Astrocyte of the spinal cord (primary cell): ENCODE measurements around the gene TMEM242.
A peak's percentile ranks its signal among the peaks of the same experiment; 100 is the strongest.
"Not testable (repeated sequence)": the region's sequence is repeated elsewhere in the genome, so short reads cannot be mapped to it uniquely, and the experiment has no call there.

Experiments
- DNase-seq: peaks from one replicate; pipeline ENCODE4 v3.0.0; 2011; ENCODE audit warnings: low read depth, low spot score
- H3K4me3 ChIP-seq: 2 replicates; pipeline ENCODE4 v1.5.1; 2011; ENCODE audit warnings: low read depth, mild to moderate bottlenecking, low read length, moderate library complexity
- in situ Hi-C: cut with HindIII; loops from 2 replicates; pipeline ENCODE4 v1.10.0; 2017; ENCODE audit warnings: low sequenced_read_pairs
- TF ChIP-seq, protein P1 (sequence below): IDR thresholded peaks from 2 replicates; pipeline ENCODE4 v1.5.1; 2012; ENCODE audit warnings: low read depth, mild to moderate bottlenecking, low read length, inconsistent platforms

The TMEM242 gene

DNA sequence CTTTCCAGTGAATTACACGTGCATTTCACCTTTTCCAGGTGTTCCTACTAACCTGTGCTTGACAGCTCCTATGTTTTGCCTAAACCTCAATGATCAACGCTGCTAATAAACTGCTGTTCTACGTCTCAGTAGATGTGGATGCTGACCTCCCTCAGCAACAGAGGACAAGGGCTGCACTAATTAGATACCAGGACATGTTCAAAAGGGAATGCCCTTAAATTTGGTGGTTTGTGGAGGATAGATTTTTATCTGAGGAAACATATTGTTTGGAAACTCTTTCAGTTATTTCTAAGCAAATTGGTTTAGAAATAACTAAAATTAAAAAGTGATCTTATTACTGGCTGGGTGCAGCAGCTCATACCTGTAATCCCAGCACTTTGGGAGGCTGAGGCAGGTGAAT lies 38.6 kb upstream of the TMEM242 start:
- no peak for DNase-seq
- H3K4me3 ChIP-seq = no peak overlapping the region
- in situ Hi-C loops = no loop called here
- TF ChIP-seq, protein P1, sequence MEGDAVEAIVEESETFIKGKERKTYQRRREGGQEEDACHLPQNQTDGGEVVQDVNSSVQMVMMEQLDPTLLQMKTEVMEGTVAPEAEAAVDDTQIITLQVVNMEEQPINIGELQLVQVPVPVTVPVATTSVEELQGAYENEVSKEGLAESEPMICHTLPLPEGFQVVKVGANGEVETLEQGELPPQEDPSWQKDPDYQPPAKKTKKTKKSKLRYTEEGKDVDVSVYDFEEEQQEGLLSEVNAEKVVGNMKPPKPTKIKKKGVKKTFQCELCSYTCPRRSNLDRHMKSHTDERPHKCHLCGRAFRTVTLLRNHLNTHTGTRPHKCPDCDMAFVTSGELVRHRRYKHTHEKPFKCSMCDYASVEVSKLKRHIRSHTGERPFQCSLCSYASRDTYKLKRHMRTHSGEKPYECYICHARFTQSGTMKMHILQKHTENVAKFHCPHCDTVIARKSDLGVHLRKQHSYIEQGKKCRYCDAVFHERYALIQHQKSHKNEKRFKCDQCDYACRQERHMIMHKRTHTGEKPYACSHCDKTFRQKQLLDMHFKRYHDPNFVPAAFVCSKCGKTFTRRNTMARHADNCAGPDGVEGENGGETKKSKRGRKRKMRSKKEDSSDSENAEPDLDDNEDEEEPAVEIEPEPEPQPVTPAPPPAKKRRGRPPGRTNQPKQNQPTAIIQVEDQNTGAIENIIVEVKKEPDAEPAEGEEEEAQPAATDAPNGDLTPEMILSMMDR = no peak

DNA sequence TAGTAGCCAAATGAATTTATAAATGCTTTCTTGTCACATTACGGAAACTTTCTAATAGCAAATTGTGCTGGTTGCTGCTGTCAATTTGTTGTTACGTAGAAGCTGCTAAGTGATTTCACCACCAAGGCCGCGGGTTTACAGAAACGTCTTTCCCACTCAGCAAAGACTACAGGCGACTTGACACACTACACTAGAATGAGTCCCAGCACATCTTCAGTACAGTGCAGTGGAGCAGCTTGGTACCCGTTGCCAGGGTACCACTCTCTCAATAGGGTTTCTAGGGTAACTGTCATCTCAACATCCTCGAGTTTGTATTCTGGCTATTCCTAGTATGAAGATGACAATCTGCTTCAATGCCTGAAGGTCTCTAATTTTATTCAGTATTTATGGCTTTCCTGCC lies 35.0 kb upstream of the TMEM242 start:
- no peak overlapping the region for H3K4me3 ChIP-seq

DNA sequence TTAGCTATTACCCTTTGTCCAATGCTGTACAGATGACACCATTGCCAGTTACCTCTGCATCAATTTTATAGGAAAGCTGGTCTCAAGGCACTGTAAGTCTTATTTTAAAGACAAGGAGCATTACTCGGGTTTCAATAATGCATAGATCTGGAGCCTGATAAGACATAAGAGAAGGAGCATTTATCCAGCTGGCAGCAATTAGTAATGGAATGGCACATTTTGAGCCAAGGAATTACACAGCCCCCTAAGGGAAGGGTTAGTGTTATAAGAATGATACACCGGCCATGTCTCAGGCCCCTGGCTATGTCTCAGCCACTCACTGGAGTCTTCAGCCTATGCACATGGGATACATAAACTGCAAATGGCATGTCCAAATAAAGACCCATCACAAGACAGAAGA lies 23.1 kb upstream of the TMEM242 start:
- in situ Hi-C loops = no loop called here
- DNase-seq = no peak
- TF ChIP-seq, protein P1 = no peak
- no peak overlapping the region for H3K4me3 ChIP-seq

More for the DNA sequence above, 35.0 kb upstream of the TMEM242 start:
- TF ChIP-seq, protein P1 = no peak
- no peak for DNase-seq
- in situ Hi-C loops = no loop called here

DNA sequence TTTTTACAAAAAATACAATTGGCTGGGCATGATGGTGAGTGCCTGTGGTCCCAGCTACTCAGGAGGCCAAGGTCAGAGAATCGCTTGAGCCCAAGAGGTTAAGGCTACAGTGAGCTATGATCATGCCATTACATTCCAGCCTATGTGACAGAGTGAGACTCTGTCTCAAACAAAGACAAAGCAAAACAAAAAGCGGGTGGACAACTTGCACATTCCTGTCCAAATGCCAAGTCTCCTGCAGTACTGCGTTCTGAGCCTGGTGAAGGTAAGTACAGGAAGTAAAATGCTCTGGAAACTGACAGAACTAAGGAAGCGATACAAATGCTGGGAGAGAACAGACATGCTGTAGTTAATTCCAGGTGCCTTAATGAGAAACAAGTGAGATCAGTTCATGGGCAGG lies 20.4 kb upstream of the TMEM242 start:
- no peak overlapping the region for H3K4me3 ChIP-seq
- in situ Hi-C loops = no loop called here
- TF ChIP-seq, protein P1 = no peak
- no peak for DNase-seq

DNA sequence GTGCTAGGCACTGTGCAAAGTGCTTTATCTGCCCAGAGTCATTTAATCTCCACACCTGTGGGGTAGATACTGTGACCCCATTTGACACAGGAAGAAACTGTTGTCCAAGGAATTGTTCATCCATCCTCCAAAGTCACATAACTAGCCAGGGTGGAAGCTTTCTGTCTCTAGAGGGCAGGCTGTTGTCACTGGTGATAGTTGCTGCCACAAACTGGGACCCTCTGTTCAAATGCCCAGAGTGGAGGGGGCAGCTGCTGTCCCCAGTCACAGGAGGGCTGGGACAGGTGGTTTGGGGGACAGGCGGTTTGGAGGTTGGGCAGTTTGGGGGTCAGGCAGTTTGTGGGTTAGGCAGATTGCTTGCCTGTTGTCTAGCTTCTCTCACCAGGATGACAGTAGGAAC lies 16.1 kb upstream of the TMEM242 start:
- in situ Hi-C loops = no loop called here
- no peak for DNase-seq
- TF ChIP-seq, protein P1 = peak; percentile 6
- H3K4me3 ChIP-seq = no peak overlapping the region

DNA sequence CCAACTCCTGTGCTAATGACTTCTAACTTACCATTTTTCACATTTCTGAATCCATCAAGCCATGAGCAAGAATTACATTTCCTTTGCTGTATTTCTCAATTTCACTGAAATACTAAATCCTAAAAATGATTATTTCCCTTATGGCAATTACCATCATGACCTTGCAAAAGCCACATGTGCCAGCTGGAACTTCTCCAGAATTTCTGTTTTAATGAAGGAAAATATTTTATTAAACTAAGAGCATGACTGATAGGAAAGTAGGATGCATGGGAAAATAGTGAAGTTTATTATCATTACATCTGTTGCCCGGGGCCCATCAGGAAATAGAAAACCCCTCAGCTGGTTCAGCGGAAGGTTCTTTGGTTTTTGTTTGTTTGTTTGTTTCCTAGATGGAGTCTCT lies 14.4 kb upstream of the TMEM242 start:
- DNase-seq = no peak
- no peak overlapping the region for H3K4me3 ChIP-seq
- in situ Hi-C loops = no loop called here
- TF ChIP-seq, protein P1 = no peak

DNA sequence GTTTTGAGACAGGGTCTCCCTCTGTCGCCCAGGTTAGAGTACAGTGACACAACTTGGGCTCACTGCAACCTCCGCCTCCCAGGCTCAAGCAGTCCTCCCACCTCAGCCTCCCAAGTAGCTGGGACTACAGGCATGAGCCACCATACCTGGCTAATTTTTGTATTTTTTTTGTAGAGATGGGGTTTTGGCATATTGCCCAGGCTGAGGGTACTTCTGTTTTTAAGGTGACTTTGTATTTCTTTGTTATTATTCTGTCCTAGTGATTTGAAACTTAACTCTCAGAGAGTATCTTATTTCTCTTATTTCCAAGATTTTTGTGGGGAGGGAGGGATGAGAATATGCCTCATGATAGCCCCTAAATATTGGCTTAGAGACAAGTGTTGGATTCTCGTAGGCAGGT lies 14.0 kb upstream of the TMEM242 start:
- in situ Hi-C loops, DNase-seq, H3K4me3 ChIP-seq: not testable (repeated sequence)
